ENCODE measurements around the gene ITGAL. TPM values are rescaled to one million over a fixed set of nuclear protein-coding genes. Genes with fewer than 3 reads are reported as not detected.

Gene ITGAL
- not detected for polyA plus RNA-seq (2012; ENCODE audit: insufficient read depth, insufficient read length, low read depth)

DNA sequence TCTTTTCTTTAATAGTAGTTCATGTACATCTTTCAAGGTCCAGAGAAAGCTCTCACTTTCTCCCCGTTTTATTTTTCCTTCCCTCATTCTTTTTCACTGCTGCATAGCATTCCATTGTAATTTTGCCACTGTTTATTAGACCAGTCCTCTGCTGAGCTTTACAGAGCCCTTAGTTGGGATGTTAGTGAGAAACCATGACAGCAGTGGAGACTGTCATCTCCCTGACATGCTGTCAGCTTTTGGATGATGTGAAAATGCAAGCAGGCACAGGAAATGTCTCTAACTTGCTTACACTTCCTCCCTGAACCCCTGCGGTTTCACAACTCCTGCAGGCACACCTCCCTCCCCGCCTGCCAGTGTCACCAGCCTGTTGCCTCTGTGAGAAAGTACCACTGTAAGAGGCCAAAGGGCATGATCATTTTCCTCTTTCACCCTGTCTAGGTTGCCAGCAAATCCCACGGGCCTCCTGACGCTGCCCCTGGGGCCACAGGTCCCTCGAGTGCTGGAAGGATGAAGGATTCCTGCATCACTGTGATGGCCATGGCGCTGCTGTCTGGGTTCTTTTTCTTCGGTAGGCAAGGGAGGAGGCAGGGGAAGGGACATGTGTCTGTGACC lies at the start of gene ITGAL:
Gene ITGAL (plus strand): TSS at position 415 of the 615 bp plus-strand sequence. CDS start 96 bp downstream, at position 511.
- H3K4me1 ChIP-seq = peaks cover 2% of the 10 kb centered on the region; the same call in 1 of the 2 replicates
- no peaks in the 10 kb centered on the region for H3K9me3 ChIP-seq
- no peak within 1 kb of the TSS for H3K4me3 ChIP-seq (ENCODE audit: low read depth, low read length)
- TF ChIP-seq, protein P1, sequence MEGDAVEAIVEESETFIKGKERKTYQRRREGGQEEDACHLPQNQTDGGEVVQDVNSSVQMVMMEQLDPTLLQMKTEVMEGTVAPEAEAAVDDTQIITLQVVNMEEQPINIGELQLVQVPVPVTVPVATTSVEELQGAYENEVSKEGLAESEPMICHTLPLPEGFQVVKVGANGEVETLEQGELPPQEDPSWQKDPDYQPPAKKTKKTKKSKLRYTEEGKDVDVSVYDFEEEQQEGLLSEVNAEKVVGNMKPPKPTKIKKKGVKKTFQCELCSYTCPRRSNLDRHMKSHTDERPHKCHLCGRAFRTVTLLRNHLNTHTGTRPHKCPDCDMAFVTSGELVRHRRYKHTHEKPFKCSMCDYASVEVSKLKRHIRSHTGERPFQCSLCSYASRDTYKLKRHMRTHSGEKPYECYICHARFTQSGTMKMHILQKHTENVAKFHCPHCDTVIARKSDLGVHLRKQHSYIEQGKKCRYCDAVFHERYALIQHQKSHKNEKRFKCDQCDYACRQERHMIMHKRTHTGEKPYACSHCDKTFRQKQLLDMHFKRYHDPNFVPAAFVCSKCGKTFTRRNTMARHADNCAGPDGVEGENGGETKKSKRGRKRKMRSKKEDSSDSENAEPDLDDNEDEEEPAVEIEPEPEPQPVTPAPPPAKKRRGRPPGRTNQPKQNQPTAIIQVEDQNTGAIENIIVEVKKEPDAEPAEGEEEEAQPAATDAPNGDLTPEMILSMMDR (IDR thresholded peaks at IDR 0.05; ENCODE audit: low read depth, low read length) = no peak
- no peaks in the 10 kb centered on the region for H3K36me3 ChIP-seq
- H3K27me3 ChIP-seq = no peaks in the 10 kb centered on the region
- DNase-seq = no peak

DNA sequence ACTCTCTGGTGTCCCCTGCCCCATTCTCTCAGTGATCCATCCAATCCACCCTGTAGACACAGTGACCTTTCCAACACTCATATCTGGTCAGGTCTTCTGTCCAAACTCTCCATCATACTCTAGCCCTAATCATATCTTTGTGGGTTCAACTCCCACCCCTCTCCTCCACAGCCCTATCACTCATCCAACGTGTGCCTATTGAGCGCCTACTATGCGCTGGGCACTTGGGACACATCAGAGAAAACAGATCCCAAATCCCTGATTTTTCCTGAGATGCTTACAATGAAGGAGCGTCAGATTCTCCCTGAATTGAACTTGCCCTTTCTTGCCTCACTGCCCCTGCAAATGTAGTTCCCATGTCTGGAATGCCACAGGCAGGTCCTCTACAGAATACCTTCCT lies 44.5 kb upstream of the ITGAL start:
- TF ChIP-seq, protein P1 (IDR thresholded peaks at IDR 0.05; ENCODE audit: low read depth, low read length) = no peak
- no peaks in the 10 kb centered on the region for H3K27me3 ChIP-seq
- no peak for DNase-seq
- no peak overlapping the region for H3K4me3 ChIP-seq (ENCODE audit: low read depth, low read length)
- H3K36me3 ChIP-seq = peaks cover 53% of the 10 kb centered on the region
- no peaks in the 10 kb centered on the region; the same call in 1 of the 2 replicates for H3K4me1 ChIP-seq
- H3K9me3 ChIP-seq = no peaks in the 10 kb centered on the region

DNA sequence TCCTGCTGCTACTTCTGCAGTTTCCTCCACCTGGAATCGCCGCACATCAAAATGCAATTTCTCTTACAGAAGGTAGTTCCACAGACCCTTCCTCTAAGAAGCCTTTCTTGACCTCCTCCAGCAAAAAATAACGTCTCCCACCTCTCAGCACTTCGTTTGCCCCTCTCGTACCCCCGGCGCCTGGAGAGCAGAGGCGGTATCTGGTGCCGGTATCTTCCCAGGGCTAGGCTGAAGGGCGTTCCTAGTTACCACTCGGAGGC lies 43.2 kb upstream of the ITGAL start:
- Histone ChIP-seq H3K9me3 (no peaks in the 10 kb centered on the region), H3K4me1 (no peaks in the 10 kb centered on the region; the same call in 1 of the 2 replicates), H3K36me3 (peaks cover 40% of the 10 kb centered on the region), H3K4me3 (ENCODE audit: low read depth, low read length) (peak overlapping the region; percentile 66), H3K27me3 (no peaks in the 10 kb centered on the region)
- no peak for DNase-seq
- TF ChIP-seq, protein P1 (IDR thresholded peaks at IDR 0.05; ENCODE audit: low read depth, low read length) = no peak

DNA sequence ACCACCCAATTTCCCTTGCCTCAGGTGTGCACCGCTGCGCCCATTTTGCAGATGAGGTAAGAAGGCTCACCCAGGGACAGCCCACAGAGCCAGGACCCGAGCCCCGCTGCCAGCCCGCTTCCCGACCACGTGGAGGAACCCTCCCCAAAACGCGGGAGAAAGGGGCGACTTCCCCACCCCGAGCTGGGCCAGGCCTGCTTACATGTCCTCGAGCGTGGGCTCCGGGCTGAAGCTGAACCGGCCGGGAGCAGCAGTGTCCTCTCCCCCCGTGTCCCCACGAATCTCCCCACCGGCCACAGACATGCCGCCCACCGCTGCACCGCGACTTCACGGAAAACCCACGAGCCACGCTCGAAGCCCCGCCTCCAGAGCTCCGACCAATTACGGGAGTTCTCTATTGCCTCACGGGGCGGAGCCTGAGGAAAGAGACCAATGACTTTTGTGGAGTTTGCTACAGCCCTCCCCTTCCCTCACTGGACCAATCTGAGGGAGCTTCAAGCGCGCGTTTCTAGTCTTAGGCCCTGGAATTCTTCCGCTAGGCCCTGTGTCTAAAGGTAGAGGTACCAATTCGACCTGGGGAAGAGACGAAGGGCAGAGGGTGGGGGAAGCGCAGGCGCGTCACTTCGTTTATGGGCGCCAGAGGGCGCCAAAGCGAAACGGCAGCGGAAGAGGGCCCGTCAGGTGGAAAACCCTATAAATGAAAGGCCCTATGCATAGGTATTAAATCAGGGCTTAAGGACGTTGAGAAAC lies 42.7 kb upstream of the ITGAL start, which contains the start of gene DCTPP1:
Gene DCTPP1 (minus strand): TSS at position 353 of the 750 bp plus-strand sequence. CDS start 50 bp downstream, at position 303.
- no peaks in the 10 kb centered on the region for H3K9me3 ChIP-seq
- H3K4me1 ChIP-seq = no peaks in the 10 kb centered on the region; the same call in 1 of the 2 replicates
- TF ChIP-seq, protein P1 (IDR thresholded peaks at IDR 0.05; ENCODE audit: low read depth, low read length) = peak; percentile 91
- DNase-seq = peak; percentile 97
- H3K4me3 ChIP-seq (ENCODE audit: low read depth, low read length) = peak within 1 kb of the TSS; percentile 66
- peaks cover 35% of the 10 kb centered on the region for H3K36me3 ChIP-seq
- H3K27me3 ChIP-seq = no peaks in the 10 kb centered on the region

DNA sequence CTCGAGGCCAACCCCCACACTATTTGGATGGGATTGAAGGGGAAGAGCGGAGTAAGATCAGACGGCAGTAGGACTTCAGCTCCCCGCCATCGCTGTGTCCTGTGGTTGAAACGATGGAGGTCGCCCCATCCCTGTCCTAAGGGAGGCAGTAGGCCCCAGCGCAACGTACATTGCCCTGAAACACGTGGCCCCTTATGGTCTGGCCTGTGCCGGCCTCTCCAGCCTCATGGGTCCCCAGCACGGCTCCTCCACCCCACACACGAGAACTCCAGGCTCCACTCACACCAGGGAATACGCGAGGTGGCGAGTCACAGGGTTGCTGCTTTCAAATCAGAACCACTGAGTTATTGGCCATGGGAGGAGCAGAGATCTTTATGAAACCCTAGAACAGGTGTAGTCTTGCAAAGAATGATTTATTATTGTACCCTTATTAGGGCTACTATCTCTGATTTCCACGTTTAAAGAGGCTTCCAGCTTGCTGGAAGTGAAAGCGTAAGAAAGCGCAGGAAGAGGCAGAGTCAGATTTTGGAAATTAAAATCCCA lies 42.0 kb upstream of the ITGAL start:
- Histone ChIP-seq H3K36me3 (peaks cover 29% of the 10 kb centered on the region), H3K9me3 (no peaks in the 10 kb centered on the region), H3K4me3 (ENCODE audit: low read depth, low read length) (peak overlapping the region; percentile 2; the same call in 1 of the 2 replicates), H3K27me3 (no peaks in the 10 kb centered on the region), H3K4me1 (no peaks in the 10 kb centered on the region; the same call in 1 of the 2 replicates)
- DNase-seq = peak; percentile 53
- TF ChIP-seq, protein P1 (IDR thresholded peaks at IDR 0.05; ENCODE audit: low read depth, low read length) = no peak
